Measurements from ENCODE around the gene SFT2D3.

Gene SFT2D3

DNA sequence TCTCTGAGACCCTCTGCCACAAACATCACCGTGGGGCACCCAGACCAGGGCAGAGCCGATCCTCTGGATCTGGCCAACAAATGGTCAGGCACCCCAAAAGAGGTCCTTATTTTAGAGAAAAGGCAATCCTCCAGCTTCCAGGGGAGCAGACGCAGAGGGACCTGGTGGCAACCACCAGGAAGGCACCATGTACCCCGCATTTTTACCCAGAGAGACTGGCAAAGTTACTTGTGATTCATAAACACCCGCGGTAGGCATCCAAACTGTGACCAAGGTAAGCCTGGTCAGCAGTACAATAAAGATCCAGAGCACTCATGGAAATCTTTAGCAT lies 36.4 kb upstream of the SFT2D3 start:
- DNase-seq, result no peak

- DNase-seq, result no peak
These were observed 35.9 kb upstream of the SFT2D3 start for GRCh38 chr2:127665267-127665893.

- DNase-seq, result no peak
These were observed 32.2 kb upstream of the SFT2D3 start for GRCh38 chr2:127669056-127669455.

DNA sequence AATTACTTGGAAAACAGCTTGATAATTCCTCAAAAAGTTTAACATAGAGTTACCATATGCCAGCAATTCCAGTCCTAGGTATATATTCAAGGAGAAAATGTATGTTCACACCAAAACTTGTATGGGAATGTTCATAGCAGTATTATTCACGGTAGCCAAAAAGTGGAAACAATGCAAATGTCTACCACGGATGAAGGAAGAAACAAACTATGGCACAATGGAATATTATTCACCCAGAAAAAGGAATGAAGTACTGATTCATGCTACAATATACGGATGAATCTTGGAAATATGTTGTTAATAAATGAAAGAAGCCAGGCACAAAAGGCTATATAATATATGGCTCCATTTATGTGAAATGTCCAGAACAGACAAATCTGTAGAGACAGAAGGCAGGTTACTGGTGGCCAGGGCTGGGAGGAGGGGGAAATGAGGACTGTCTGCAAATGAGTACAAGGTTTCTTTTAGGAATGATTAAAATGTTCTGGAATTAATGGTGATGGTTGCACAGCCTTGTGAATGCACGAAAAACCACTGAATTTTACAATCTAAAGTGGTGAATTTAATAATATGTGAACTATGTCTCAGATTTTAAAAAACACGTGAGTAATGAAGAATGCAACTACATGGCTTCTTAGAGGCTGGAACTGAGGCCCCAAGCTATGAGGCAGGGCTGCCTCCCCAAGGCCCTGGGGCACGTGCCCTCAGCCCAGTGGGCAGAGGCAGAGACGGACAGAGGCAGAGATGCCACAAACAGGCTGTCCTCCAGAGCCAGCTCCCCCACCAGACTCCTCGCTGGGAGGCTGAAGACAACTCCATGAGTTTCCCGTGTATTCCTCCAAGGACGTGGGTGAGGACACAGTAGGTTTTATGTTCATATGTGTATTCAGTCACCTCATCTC lies 31.0 kb upstream of the SFT2D3 start:
- no peak for DNase-seq

DNA sequence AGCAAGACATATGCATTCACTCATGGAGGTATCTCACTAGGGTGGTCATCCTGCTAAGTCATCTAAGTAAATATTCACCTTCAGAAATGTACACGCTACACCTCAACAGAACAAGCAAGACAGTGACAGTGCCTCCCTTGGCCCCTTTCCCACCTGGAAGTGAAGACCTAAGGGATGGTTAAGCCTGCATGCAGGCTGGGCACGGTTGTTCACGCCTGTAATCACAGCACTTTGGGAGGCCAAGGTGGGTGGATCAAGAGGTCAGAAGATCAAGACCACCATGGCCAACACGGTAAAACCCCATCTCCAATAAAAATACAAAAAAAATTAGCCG lies 30.4 kb upstream of the SFT2D3 start:
- DNase-seq, result no peak

GRCh38 chr2:127671557-127672302 lies 29.6 kb upstream of the SFT2D3 start:
- peak in 1 of 2 experiments; percentile 14 for DNase-seq

DNA sequence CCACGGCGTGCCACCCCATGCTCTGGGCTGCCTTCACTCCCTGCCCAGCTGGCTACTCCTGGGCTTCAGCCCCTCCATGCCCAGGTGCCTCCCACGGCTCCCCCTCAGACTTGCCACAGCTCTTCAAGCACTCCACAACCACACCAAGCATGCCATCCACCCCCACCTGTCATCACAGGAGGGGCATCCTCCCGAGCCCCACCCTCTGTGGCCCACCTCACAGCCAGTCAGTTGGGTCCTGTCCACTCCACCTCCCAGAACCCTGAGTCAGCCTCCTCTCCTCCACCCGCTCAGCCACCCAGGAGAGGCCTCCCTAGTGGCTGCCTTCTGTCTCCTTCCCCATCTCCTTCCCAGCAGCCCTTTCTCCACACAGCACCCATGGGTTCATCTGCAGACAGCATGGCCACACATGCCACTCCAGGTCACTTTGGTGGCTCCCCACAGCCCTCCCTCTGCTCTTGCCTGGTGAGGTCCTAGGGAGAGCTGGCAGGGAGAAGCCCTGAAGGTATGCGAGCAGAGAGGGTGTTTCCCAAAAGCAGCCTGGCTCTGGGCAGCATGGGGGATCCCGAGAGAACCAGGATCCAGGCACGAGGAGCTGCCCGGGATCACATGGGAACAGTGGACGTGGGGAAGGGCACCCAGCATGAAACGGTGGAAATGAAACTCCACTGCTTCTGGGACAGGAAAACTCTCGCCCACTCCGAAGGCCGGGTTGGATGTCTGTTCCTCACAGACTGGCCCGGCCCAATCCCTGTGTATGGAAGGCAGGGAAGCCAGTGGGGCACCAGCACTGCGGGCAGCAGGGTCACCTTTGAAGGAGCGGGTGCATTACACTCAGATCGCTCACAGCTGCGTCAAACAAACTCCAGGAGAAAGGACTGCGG lies 28.7 kb upstream of the SFT2D3 start:
- peak in 1 of 2 experiments; percentile 17 for DNase-seq

- DNase-seq, result no peak
These were observed 27.8 kb upstream of the SFT2D3 start for GRCh38 chr2:127673291-127674069.

GRCh38 chr2:127674241-127675209 lies 26.8 kb upstream of the SFT2D3 start:
- peak in 1 of 2 experiments; percentile 42 for DNase-seq

GRCh38 chr2:127675331-127676261 lies 25.7 kb upstream of the SFT2D3 start, which contains the start of gene LIMS2:
Gene LIMS2 (minus strand): TSS chr2:127675530. CDS start chr2:127675024, 506 bp downstream.
- DNase-seq, result peak in 1 of 2 experiments; percentile 24

DNA sequence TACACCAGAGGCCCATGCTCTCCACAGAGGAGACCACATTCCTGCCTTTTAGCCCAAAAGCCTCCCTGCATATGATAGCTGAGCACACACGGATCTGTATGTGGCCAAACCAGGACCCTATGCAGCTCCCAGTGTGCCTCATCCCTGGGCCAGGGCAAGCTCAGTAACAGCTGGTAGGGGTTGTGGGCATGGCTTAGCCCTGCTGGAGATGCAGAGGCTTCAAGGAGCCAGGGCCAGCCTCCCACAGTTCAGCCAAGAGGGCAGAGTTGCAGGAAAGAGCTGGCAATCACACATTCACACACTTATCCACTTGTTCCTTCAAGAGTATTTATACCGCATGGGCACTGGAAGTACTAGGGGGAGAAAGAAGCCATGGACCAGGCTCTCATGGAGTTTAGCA lies 24.4 kb upstream of the SFT2D3 start:
- DNase-seq, result no peak

DNA sequence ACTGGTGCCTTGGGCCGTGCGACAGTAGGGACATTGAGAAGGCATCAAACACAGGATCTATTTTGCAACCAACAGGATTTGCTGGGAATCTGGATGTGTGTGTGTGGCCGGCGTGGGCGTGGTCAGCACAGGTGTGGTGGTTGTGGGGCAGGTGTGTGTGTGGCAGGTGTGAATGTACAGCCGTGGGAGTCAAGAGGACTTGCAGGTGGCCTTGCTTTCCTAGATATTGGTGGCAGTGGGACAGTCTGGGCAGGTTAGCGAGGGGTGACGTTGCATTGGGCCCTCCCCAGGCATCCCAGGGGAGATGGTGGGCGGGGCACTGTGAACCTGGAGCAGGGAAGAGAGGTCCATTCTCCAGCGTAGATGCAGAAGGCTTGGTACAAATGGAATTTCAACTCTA lies 22.8 kb upstream of the SFT2D3 start:
- no peak for DNase-seq

DNA sequence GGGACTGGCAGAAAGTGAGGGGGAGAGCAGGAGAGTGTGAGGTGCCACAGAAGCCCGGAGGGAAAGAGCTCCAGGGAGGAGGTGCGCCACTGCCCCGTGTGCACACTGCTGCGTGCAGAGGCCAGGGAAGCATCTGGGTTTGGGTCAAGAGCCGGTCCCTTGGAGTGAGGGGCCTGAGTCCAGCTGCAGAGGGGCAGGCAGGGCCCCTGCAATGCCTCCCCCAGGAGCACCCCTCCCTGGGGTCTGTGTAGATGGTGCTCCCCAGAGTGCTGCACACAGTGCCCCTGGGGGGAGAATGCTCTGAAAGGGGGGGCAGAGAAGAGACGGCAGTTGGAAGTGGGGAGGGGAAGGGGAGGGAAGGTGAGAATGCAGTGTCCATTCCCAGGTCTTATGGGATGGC lies 22.3 kb upstream of the SFT2D3 start:
- DNase-seq, result no peak

GRCh38 chr2:127679680-127680361 lies 21.5 kb upstream of the SFT2D3 start:
- no peak for DNase-seq

- no peak for DNase-seq
These were observed 20.5 kb upstream of the SFT2D3 start for GRCh38 chr2:127680706-127681287.

GRCh38 chr2:127681288-127681804 lies 20.0 kb upstream of the SFT2D3 start:
- peak in 1 of 2 experiments; percentile 16 for DNase-seq

DNA sequence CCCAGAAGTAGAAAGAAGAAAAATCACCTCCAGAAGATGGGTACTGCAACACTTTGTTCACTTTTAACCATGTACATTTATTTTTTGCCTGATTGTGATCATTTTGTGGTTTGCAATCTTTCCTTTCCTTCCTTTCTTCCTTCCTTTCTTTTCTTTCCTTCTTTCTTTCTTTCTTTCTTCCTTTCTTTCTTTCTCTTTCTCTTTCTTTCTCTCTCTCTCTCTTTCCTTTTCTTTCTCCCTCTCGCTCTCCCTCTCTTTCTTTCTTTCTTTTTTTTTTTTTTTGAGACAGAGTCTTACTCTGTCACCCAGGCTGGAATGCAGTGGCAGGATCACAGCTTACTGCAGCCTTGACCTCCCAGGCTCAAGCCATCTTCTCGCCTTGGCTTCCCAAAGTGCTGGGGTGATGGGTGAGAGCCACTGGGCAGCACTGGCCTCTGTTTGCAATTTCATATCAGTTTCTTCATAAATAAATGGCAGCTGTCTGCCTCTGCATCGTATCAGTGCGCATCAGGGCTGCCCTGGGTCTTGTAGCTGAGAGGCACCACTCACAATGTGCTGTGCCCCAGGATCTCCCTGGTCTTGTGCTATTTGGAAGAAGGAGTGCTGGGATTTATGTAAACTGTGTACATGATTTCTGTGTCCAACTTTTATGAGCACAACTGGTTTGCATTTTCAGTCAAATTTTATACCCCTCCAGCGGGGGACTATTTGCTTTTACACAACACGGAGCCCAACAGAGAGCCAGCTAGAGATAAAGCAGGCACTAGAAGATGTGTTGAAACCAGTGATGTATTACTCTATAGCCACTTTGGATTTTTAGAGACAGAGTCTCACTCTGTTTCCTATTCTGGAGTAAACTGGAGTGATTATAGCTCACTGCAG lies 19.1 kb upstream of the SFT2D3 start:
- DNase-seq, result no peak
